Natural killer cell (primary cell): ENCODE data around the gene ITGA6. TPM values are rescaled to one million over a fixed set of nuclear protein-coding genes. Genes with fewer than 3 reads are reported as not detected.

Experiments used
- ATAC-seq, 3 donors: fragments of 150-1000 bp in 2 of 3; fragments of 200-7000 bp in 1 of 3; cut with Tn5 transposase; 1 replicate in 1 of 3; 2 replicates in 2 of 3; pipeline ENCODE4 v1.10.0; 2021; ENCODE audit warnings: mild to moderate bottlenecking in 2 of 3, moderate library complexity in 2 of 3
- DNase-seq, 2 donors: peaks; one replicate each; pipeline versions ENCODE4 v3.0.0 to v3.0.0-alpha.2; 2013 to 2021; ENCODE audit warnings: mixed read lengths in 1 of 2
- H3K27ac ChIP-seq: one replicate; pipeline ENCODE4 v1.5.1; 2013; ENCODE audit warnings: mild to moderate bottlenecking, low read length
- H3K27me3 ChIP-seq: one replicate; pipeline ENCODE4 v1.6.1; 2013; ENCODE audit warnings: low read length; ENCODE audit not compliant: control insufficient read depth, insufficient read depth
- H3K36me3 ChIP-seq: one replicate; pipeline ENCODE4 v1.6.1; 2013; ENCODE audit warnings: low read length; ENCODE audit not compliant: control insufficient read depth, insufficient read depth
- H3K4me1 ChIP-seq: one replicate; pipeline ENCODE4 v1.6.1; 2013; ENCODE audit warnings: low read length; ENCODE audit not compliant: control insufficient read depth, insufficient read depth
- H3K4me3 ChIP-seq: one replicate; pipeline ENCODE4 v1.5.1; 2013; ENCODE audit warnings: low read length
- H3K9me3 ChIP-seq: one replicate; pipeline ENCODE4 v1.6.1; 2013; ENCODE audit warnings: low read length; ENCODE audit not compliant: control insufficient read depth, insufficient read depth
- H3K27ac Mint-ChIP-seq, 2 donors: one replicate each; pipeline ENCODE4 v1.8.0; 2022; ENCODE audit warnings: mild to moderate bottlenecking in 2 of 2, mixed read lengths in 2 of 2, moderate library complexity in 1 of 2
- H3K27me3 Mint-ChIP-seq, 2 donors: one replicate each; pipeline ENCODE4 v1.8.0; 2022; ENCODE audit warnings: low read depth in 2 of 2, mixed read lengths in 2 of 2
- H3K36me3 Mint-ChIP-seq: one replicate; pipeline ENCODE4 v1.8.0; 2022; ENCODE audit warnings: mixed read lengths
- H3K4me1 Mint-ChIP-seq, 2 donors: one replicate each; pipeline ENCODE4 v1.8.0; 2022; ENCODE audit warnings: mixed read lengths in 2 of 2
- H3K4me3 Mint-ChIP-seq: one replicate; pipeline ENCODE4 v1.8.0; 2022; ENCODE audit warnings: mild to moderate bottlenecking, moderate library complexity, mixed read lengths
- H3K9me3 Mint-ChIP-seq, 2 donors: one replicate each; pipeline ENCODE4 v1.8.0; 2022; ENCODE audit warnings: mixed read lengths in 2 of 2
- WGBS: methylation state at CpG from one replicate; pipeline ENCODE4 v1.1.7; 2013; ENCODE audit warnings: missing lambda C conversion rate; ENCODE audit not compliant: insufficient coverage; 5-methylcytosine and 5-hydroxymethylcytosine counted together
- intact Hi-C: fragments of 100-400 bp; cut with micrococcal nuclease; formaldehyde crosslinking; loops from one replicate; pipeline ENCODE4 v1.14.2; 2022
- total RNA-seq, 4 donors: library from RNA; stranded (reverse); fragments of 120-200 nt in 1 of 4; gene quantifications; one replicate each; pipeline versions ENCODE4 v1.2.3 to v1.2.4, GENCODE V29; 2013 to 2022
- TF ChIP-seq, protein P1 (sequence below): fragments of 200-600 bp; IDR thresholded peaks from one replicate; pipeline ENCODE4 v1.8.0; 2022; ENCODE audit warnings: antibody characterized with exemption

The ITGA6 gene
- 10 to 100 TPM; 34.0 to 52.8 (median 38.3) TPM for total RNA-seq
- 69.7 TPM for total RNA-seq (2013)

DNA sequence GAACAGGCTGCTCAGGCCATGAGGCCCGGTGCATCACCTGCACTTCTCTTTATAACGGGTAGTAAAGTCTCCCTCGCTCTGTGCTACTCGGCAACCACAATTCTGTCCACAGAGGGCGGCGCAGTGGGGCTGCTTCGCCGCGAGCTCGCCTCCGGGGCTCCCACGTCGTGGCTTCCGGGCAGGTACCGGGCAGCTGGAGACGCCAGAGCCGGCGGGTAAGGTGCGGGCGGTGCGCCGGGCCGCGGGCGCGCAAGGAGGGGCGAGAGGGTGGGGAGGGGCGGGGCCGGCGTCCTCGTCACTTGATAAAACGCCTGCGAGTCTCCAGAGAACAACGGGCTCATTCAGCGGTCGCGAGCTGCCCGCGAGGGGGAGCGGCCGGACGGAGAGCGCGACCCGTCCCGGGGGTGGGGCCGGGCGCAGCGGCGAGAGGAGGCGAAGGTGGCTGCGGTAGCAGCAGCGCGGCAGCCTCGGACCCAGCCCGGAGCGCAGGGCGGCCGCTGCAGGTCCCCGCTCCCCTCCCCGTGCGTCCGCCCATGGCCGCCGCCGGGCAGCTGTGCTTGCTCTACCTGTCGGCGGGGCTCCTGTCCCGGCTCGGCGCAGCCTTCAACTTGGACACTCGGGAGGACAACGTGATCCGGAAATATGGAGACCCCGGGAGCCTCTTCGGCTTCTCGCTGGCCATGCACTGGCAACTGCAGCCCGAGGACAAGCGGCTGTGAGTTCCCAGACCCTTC, at the start of gene ITGA6:
Gene ITGA6 (plus strand): TSS at position 331 of the 734 bp plus-strand sequence.
- H3K27ac Mint-ChIP-seq: peak within 1 kb of the TSS; percentile 48 to 78

DNA sequence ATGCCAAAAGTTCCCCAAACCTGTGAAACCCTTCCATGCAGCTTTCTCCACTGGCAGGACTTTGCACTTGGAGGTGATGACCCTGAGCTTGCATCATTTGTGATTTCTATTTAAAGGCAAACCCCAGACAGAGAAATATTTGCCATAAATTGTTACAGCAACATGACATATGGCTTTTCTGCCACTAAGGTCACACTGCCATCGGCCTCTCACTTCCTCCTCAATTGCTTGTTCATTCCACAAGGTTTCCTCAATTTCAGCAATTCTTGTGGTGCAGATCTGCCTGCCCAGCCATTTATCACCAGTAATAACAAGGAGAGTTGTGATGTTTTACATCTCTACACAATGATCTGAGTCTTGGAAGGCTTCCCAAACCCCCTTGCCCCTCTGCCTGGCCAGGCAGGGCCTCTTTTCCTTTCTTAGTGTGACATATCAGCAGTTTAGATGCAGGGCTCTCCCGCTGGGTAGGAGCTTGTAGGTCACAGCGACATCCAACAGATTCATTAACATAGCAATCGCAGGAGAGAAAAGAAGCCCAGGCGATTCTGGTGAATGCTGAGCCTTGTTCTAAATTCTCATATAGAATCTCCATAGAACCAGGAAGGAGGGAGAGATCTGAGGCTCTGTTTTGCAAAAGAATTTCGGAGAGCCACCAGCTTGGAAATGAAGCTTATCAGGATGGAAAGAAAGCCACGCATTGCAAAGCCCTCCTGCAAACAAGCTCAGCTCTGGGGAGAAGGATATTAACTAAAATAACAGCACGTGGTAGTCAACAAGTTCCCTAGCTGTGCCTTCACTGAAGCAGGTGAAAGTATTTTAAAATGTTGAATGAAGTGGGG, 46.7 kb upstream of the ITGA6 start:
- Mint-ChIP-seq H3K4me1 (no peaks in the 10 kb centered on the region), H3K27me3 (peaks cover 3 to 8% of the 10 kb centered on the region in 2 donors), H3K27ac (no peak overlapping the region), H3K9me3 (no peaks in the 10 kb centered on the region), H3K4me3 (no peak overlapping the region), H3K36me3 (peaks cover 5% of the 10 kb centered on the region)
- Histone ChIP-seq H3K36me3 (no peaks in the 10 kb centered on the region), H3K4me3 (no peak overlapping the region), H3K27ac (no peak overlapping the region), H3K27me3 (no peaks in the 10 kb centered on the region), H3K4me1 (peaks cover 3% of the 10 kb centered on the region), H3K9me3 (peaks cover 4% of the 10 kb centered on the region)
- ATAC-seq (no peak), DNase-seq (no peak)
- TF ChIP-seq, protein P1, sequence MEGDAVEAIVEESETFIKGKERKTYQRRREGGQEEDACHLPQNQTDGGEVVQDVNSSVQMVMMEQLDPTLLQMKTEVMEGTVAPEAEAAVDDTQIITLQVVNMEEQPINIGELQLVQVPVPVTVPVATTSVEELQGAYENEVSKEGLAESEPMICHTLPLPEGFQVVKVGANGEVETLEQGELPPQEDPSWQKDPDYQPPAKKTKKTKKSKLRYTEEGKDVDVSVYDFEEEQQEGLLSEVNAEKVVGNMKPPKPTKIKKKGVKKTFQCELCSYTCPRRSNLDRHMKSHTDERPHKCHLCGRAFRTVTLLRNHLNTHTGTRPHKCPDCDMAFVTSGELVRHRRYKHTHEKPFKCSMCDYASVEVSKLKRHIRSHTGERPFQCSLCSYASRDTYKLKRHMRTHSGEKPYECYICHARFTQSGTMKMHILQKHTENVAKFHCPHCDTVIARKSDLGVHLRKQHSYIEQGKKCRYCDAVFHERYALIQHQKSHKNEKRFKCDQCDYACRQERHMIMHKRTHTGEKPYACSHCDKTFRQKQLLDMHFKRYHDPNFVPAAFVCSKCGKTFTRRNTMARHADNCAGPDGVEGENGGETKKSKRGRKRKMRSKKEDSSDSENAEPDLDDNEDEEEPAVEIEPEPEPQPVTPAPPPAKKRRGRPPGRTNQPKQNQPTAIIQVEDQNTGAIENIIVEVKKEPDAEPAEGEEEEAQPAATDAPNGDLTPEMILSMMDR: no peak
- intact Hi-C loops: no loop called here
- WGBS: 28% methylated on average over 8 of the region's 8 CpGs

More for the DNA sequence above, at the start of gene ITGA6:
- Histone ChIP-seq H3K27ac (no peak within 1 kb of the TSS), H3K4me3 (peak within 1 kb of the TSS; percentile 66), H3K4me1 (peaks cover 31% of the 10 kb centered on the region), H3K36me3 (no peaks in the 10 kb centered on the region), H3K9me3 (no peaks in the 10 kb centered on the region), H3K27me3 (no peaks in the 10 kb centered on the region)
- ATAC-seq (peak; percentile 71 to 77 (median 72)), DNase-seq (peak; percentile 53 to 85)
- intact Hi-C loops: no loop called here
- TF ChIP-seq, protein P1: no peak
- WGBS: under 1% methylated on average over 79 of the region's 79 CpGs
- peak within 1 kb of the TSS; percentile 86 for H3K4me3 Mint-ChIP-seq
- no peaks in the 10 kb centered on the region for H3K9me3 Mint-ChIP-seq
- H3K4me1 Mint-ChIP-seq: peaks cover 42 to 45% of the 10 kb centered on the region in 2 donors
- no peaks in the 10 kb centered on the region for H3K36me3 Mint-ChIP-seq
- H3K27me3 Mint-ChIP-seq: peaks cover 0 to 4% of the 10 kb centered on the region in 2 donors

DNA sequence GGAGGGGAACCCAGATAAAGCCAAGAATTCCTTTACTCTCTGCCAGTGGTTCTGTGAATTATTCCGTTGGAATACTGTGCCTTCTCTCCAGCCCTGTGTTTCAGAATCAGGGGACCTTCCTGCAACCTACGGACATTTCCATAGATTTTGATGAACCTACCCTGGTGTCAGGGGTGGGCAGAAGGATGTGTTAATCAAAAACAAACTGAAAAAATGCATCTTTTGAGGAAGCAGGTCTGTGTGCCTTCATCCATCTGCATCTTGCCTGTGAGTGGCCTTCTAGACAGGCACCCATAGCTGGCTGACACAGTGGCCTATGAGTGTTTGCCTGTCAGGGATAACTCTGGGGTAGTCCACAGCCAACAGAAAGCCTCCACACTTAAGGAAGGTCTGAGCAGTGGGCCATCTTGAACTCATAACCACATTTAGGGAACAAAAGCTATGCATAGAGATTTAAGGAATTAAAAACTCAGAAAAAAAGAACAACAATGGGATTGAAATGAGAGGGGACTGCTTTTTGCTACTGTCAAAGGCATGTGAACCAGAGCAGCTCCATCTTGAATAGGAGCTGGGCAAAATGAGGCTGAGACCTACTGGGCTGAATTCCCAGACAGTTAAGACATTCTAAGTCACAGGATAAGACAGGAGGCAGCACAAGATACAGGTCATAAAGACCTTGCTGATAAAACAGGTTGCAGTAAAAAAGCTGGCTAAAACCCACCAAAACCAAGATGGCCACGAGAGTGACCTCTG, 45.9 kb upstream of the ITGA6 start:
- Mint-ChIP-seq H3K27ac (no peak overlapping the region), H3K4me3 (no peak overlapping the region), H3K9me3 (no peaks in the 10 kb centered on the region), H3K27me3 (peaks cover 3 to 5% of the 10 kb centered on the region in 2 donors), H3K36me3 (peaks cover 5% of the 10 kb centered on the region), H3K4me1 (no peaks in the 10 kb centered on the region)
- H3K27me3 ChIP-seq: no peaks in the 10 kb centered on the region
- no peaks in the 10 kb centered on the region for H3K36me3 ChIP-seq
- TF ChIP-seq, protein P1: no peak
- H3K4me3 ChIP-seq: no peak overlapping the region
- no peak for ATAC-seq
- H3K4me1 ChIP-seq: peaks cover 3% of the 10 kb centered on the region
- H3K27ac ChIP-seq: no peak overlapping the region
- 85% methylated on average over 3 of the region's 3 CpGs for WGBS
- H3K9me3 ChIP-seq: peaks cover 4% of the 10 kb centered on the region
- no peak for DNase-seq
- intact Hi-C loops: no loop called here
